GM12892 (cell line): ENCODE results near the gene PDCD4.

ENCODE experiments used
- POLR2A ChIP-seq: IDR thresholded peaks from 2 replicates; pipeline ENCODE4 v1.6.1; 2011; ENCODE audit warnings: low read depth, low read length, control low read depth
- POLR2AphosphoS5 ChIP-seq: IDR thresholded peaks from 2 replicates; pipeline ENCODE4 v1.6.1; 2011; ENCODE audit warnings: low read depth, low read length, control low read depth
- TAF1 ChIP-seq: IDR thresholded peaks from 2 replicates; pipeline ENCODE4 v1.6.1; 2011; ENCODE audit warnings: low read depth, mild to moderate bottlenecking, control low read depth, low read length, borderline replicate concordance

- TF ChIP-seq POLR2AphosphoS5 (peak; percentile 34; the same call in 1 of the 2 replicates), POLR2A (peak; percentile 58), TAF1 (peak; percentile 40; the same call in 1 of the 2 replicates)
These were observed 28.7 kb upstream of the PDCD4 start for GRCh38 chr10:110843031-110843430.
